Epidermal melanocyte (primary cell): ENCODE measurements around the gene CRACR2A.

ENCODE experiments used
- DNase-seq: peaks from one replicate; pipeline ENCODE4 v3.0.0; 2011; ENCODE audit warnings: low spot score; ENCODE audit not compliant: insufficient read length

Gene CRACR2A

GRCh38 chr12:3651585-3652424 is 101.1 kb downstream of the CRACR2A start:
- no peak for DNase-seq

GRCh38 chr12:3647504-3647903 is 105.4 kb downstream of the CRACR2A start:
- no peak for DNase-seq

GRCh38 chr12:3646561-3647241 is 106.2 kb downstream of the CRACR2A start:
- DNase-seq: no peak

GRCh38 chr12:3645091-3645490 is 107.8 kb downstream of the CRACR2A start:
- DNase-seq: no peak

- DNase-seq: no peak
These were observed 108.8 kb downstream of the CRACR2A start for GRCh38 chr12:3644104-3644503.

GRCh38 chr12:3641428-3642018 is 111.4 kb downstream of the CRACR2A start:
- no peak for DNase-seq

- no peak for DNase-seq
These were observed 116.6 kb downstream of the CRACR2A start for GRCh38 chr12:3636328-3636727.

- no peak for DNase-seq
These were observed 118.6 kb downstream of the CRACR2A start for GRCh38 chr12:3634348-3634747.

- no peak for DNase-seq
These were observed 119.5 kb downstream of the CRACR2A start for GRCh38 chr12:3633396-3633795.

- DNase-seq: no peak
These were observed 120.2 kb downstream of the CRACR2A start for GRCh38 chr12:3632754-3633153.

- no peak for DNase-seq
These were observed 120.7 kb downstream of the CRACR2A start for GRCh38 chr12:3632256-3632655.

- no peak for DNase-seq
These were observed 121.2 kb downstream of the CRACR2A start for GRCh38 chr12:3631759-3632158.

- DNase-seq: no peak
These were observed 121.7 kb downstream of the CRACR2A start for GRCh38 chr12:3631272-3631637.

- DNase-seq: no peak
These were observed 122.2 kb downstream of the CRACR2A start for GRCh38 chr12:3630621-3631271.

- no peak for DNase-seq
These were observed 122.8 kb downstream of the CRACR2A start for GRCh38 chr12:3630111-3630510.

GRCh38 chr12:3629057-3629830 is 123.7 kb downstream of the CRACR2A start:
- no peak for DNase-seq

GRCh38 chr12:3628629-3629028 is 124.3 kb downstream of the CRACR2A start:
- no peak for DNase-seq

GRCh38 chr12:3627336-3627735 is 125.6 kb downstream of the CRACR2A start:
- no peak for DNase-seq

- no peak for DNase-seq
These were observed 128.6 kb downstream of the CRACR2A start for GRCh38 chr12:3624273-3624672.

GRCh38 chr12:3622822-3623690 is 129.9 kb downstream of the CRACR2A start:
- no peak for DNase-seq
